Mucosa of gallbladder (tissue), 1 donor: ENCODE results near the gene CMTM1. TPM values are rescaled to one million over a fixed set of nuclear protein-coding genes. Genes with fewer than 3 reads are reported as not detected.
"Not testable (repeated sequence)": the region's sequence is repeated elsewhere in the genome, so short reads cannot be mapped to it uniquely, and the experiment has no call there.

ENCODE experiments used
- DNase-seq: peaks from one replicate; pipeline ENCODE4 v3.0.0-alpha.2; 2020; ENCODE audit warnings: low spot score
- total RNA-seq: library from RNA; stranded (reverse); gene quantifications from one replicate; pipeline ENCODE4 v1.2.1, GENCODE V29; 2021
- donor health status: DM: no; HTN: no; CAD: no.

The CMTM1 gene
- total RNA-seq, 1 donor from 2014 or later, result 12.1 TPM

DNA sequence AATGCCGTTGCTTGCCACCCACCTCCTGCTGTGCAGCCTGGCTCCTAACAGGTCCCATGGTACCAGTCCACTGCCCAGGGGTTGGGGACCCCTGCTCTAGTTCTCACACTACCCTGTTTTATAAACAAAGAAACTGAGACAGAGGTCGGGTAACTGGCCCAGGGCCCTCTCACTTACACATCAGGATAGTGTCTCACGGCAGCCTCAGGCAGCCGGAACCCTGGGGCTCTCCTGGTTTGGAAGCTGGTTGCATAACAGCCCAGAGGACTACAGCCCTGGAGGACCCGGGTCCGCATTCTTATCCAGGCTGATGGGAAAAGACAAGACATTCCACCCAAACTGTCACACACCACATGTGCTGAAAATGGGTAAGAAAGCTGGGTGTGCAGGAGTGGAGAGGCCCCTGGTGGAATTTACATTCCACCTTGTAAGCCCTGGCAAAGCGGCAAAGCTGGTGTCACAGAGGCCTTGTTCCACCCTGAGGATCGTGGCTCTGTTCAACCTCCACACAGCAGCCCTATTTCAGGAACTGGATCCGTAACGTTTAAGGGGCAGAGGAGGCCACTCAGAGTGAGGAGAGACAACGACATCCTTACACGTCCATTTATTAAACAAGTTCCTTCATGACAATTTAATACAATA is 48.0 kb downstream of the CMTM1 start:
- DNase-seq, result no peak

GRCh38 chr16:66616169-66616568 is 49.9 kb downstream of the CMTM1 start:
- DNase-seq, result no peak

DNA sequence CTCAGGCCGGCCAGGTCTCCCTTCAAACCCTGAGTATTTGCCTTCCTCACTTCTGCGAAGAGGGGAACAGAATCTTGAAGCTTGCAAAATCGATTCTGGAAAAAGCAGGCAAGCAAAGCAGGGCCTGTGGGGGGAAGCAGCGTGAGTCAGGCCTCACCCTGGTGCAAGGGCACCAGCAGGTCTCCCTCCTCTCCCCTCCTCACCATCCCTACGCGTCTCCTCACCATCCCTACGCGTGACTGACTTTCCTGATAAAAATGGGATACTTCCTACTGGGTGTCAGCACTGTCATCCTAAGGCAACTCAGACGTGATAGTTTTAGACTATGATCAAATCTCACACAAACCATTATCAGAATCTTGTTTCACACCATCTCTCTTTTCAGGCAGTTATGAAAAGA is 50.4 kb downstream of the CMTM1 start:
- no peak for DNase-seq

GRCh38 chr16:66617010-66617434 is 50.8 kb downstream of the CMTM1 start:
- DNase-seq, result no peak

- no peak for DNase-seq
Measured at GRCh38 chr16:66617728-66618127, 51.5 kb downstream of the CMTM1 start.

GRCh38 chr16:66618588-66619375 is 52.5 kb downstream of the CMTM1 start:
- DNase-seq, result no peak

- no peak for DNase-seq
Measured at GRCh38 chr16:66619534-66620428, 53.5 kb downstream of the CMTM1 start.

DNA sequence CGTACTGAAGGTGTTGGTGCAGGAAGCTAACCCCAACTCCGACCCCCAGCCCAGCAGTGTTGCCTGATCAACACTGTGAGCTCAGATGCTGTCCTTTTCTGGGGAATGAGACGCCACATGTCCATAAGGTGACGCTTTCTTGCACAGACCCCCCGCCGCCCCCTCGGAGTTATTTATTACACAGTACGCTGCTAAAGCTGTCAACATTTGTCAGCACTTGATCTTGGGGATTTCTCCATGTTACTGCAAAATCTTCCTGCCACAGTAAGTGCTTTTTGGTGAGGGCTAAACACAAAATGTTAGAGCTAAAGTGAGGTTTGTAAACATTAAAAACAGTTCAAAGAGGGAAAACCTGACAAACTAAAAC is 54.2 kb downstream of the CMTM1 start:
- no peak for DNase-seq

- no peak for DNase-seq
Measured at GRCh38 chr16:66621973-66622372, 55.7 kb downstream of the CMTM1 start.

DNA sequence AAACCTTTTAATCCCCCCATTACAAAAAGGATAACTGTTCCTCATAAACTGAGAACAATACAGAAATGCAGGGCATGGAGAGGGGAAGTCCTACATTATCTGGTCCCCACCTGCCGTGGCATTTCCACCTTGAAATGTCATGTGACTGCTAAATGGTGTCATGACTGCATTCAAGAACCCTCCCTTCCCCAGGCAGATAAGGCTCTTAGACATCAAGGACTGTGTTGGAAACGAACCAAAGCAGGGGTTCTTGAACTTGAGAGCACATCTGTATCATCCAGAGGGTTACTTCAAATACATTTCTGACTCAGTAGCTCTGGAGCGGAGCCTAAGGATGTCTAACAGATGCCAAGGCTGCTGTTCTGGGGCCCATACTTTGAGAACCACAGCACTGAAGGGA is 56.6 kb downstream of the CMTM1 start:
- no peak for DNase-seq

DNA sequence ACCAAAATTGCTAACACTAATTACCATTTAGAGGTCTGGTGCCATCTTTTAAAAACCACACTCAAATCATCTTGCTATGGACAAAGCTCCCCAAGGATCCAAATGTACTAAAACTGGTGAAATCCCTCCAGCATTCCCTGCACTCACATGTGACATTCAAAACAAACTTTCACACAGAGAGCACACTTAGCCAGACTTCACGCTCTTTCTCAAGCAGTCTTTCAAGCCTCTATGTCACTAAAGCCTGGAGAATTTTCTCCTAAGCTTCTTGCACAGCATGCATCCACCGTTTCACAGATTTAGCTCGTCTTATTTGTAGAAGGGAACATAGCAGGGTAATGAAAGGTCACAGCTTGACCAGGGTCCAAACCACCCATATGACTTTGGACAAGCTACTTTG is 57.5 kb downstream of the CMTM1 start:
- no peak for DNase-seq

DNA sequence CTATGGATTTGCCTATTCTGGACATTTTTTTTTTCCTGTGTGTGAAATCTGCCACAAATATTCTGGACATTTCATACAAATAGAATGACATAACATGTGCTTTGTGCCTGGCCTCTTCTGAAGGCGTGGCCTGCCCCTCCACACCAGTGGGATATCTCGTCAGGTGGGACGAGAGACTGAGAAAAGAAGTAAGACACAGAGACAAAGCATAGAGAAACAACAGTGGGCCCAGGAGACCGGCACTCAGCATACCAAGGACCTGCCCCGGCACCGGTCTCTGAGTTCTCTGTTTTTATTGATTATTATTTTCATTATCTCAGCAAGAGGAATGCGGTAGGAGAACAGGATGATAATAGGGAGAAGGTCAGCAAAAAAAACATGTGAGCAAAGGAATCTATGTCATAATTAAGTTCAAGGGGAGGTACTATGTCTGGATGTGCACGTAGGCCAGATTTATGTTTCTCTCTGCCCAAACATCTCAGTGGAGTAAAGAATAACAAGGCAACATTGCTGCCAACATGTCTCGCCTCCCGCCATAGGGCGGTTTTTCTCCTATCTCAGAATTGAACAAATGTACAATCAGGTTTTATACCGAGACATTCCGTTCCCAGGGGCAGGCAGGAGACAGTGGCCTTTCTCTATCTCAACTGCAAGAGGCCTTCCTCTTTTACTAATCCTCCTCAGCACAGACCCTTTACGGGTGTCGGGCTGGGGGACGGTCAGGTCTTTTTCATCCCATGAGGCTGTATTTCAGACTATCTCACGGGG is 61.6 kb downstream of the CMTM1 start:
- not testable (repeated sequence) for DNase-seq

Other genes with a start within 250 kb of the CMTM1 start
- gene CDH5, start 199.7 kb upstream of the CMTM1 start, total RNA-seq, result 23.0 TPM
- 0.35 TPM for gene BEAN1, start 139.1 kb upstream of the CMTM1 start, total RNA-seq
- gene TK2, start 16.3 kb upstream of the CMTM1 start, total RNA-seq, result 38.5 TPM
- 50.0 TPM for gene CKLF, start 13.9 kb upstream of the CMTM1 start, total RNA-seq
- not detected for gene CMTM2, start 13.0 kb downstream of the CMTM1 start, total RNA-seq
- gene CMTM3, start 38.3 kb downstream of the CMTM1 start, total RNA-seq, result 19.2 TPM
- 67.9 TPM for gene CMTM4, start 130.3 kb downstream of the CMTM1 start, total RNA-seq
- gene DYNC1LI2, start 185.2 kb downstream of the CMTM1 start, total RNA-seq, result 151 TPM
- not detected for gene TERB1, start 235.1 kb downstream of the CMTM1 start, total RNA-seq